ENCODE measurements around the gene RGS10.

DNA sequence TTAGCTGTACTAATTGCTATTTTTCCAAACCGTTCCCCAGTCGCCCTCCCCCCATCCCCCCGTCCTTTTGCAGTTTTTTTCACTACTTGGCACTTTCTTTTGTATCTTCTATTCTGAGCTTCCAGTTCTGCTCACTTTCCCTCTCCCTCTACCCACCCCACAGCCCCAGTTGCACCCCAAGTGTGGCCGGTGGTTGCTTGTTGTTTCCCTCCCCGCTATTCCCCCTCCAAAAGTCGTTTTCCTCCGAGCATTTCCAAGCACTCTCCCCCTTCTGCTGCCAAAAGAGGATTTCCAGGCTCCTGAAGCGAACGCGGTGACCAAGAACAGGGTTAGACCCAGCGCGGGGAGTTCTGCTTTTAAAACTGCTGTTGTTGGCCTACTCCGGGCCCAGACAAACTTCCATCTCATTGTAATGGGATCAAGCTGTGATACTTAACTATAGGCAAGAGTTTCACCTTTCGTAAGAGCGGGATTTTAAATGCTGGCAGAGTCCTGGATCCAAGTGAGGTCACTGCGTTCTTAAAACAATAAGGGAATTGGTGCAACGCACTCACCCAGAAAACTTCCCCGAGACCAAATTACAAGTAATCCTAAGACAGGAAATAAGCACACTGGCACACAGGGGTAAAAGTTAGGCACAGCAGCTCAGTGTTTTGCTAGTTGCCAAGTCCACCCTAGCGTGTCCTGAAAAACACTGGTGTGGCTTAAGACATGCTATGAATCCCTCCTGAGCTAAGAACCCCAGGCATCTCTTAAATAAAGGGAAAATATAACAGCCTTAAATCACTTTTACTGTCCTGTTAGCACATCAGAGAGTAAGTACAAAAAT lies 1.5 kb upstream of the RGS10 start:
- TF ChIP-seq EZH2 (IDR thresholded peaks at IDR 0.05; ENCODE audit: insufficient read depth, poor library complexity, severe bottlenecking): no peak
- no peak for TF ChIP-seq EZH2phosphoT487 (IDR thresholded peaks at IDR 0.05; ENCODE audit: insufficient read depth, low read depth)

Measured in GM23248 (cell line).